Upper lobe of left lung (tissue), 4 donors: ENCODE results near the gene DENND5B.

ENCODE experiments used
- CTCF ChIP-seq, 6 experiments: fragments of 450-650 bp in 4 of 6; fragments of 200-600 bp in 2 of 6; sonication (generic) in 2 of 6; IDR thresholded peaks; one replicate each; pipeline ENCODE4 v1.5.1; 2016 to 2019; ENCODE audit warnings: antibody characterized with exemption in 6 of 6
- EP300 ChIP-seq, 4 donors: sonication (generic); formaldehyde crosslinking; IDR thresholded peaks; one replicate each; pipeline ENCODE4 v1.5.1; 2017; ENCODE audit warnings: antibody characterized with exemption in 4 of 4, control low read depth in 2 of 4
- POLR2A ChIP-seq, 4 donors: fragments of 450-650 bp; IDR thresholded peaks; one replicate each; pipeline ENCODE4 v1.5.1; 2016 to 2017; ENCODE audit warnings: antibody characterized with exemption in 4 of 4, mild to moderate bottlenecking in 2 of 4

GRCh38 chr12:31369712-31370521 is 221.0 kb downstream of the DENND5B start:
- TF ChIP-seq CTCF (IDR thresholded peaks at IDR 0.05), result no peak
- TF ChIP-seq POLR2A (IDR thresholded peaks at IDR 0.05), result no peak
- no peak for TF ChIP-seq EP300 (IDR thresholded peaks at IDR 0.05)
